Hepatocyte (in vitro differentiated cells): ENCODE data around the gene QRICH2. TPM values are rescaled to one million over a fixed set of nuclear protein-coding genes. Genes with fewer than 3 reads are reported as not detected.
"Not testable (repeated sequence)": the region's sequence is repeated elsewhere in the genome, so short reads cannot be mapped to it uniquely, and the experiment has no call there.

Experiments
- DNase-seq: peaks from one replicate; pipeline ENCODE4 v3.0.0-alpha.2; 2016; ENCODE audit warnings: low spot score
- H2AFZ ChIP-seq: fragments of 200-600 bp; sonication (generic); 2 replicates; pipeline ENCODE4 v1.6.0; 2016; ENCODE audit warnings: antibody characterized with exemption, mild to moderate bottlenecking
- H3K27ac ChIP-seq: fragments of 200-600 bp; sonication (generic); 2 replicates; pipeline ENCODE4 v1.5.1; 2016; ENCODE audit warnings: mild to moderate bottlenecking
- H3K27me3 ChIP-seq: fragments of 200-600 bp; sonication (generic); 2 replicates; pipeline ENCODE4 v1.6.1; 2016
- H3K36me3 ChIP-seq: fragments of 200-600 bp; sonication (generic); replicated peaks from 2 replicates; pipeline ENCODE4 v1.5.1; 2016; ENCODE audit warnings: low read depth; ENCODE audit not compliant: insufficient read depth
- H3K4me1 ChIP-seq: fragments of 200-600 bp; sonication (generic); 2 replicates; pipeline ENCODE4 v1.5.1; 2016; ENCODE audit warnings: mild to moderate bottlenecking, moderate library complexity; ENCODE audit not compliant: insufficient read depth
- H3K4me2 ChIP-seq: fragments of 200-600 bp; sonication (generic); 2 replicates; pipeline ENCODE4 v1.6.0; 2016
- H3K4me3 ChIP-seq: fragments of 200-600 bp; sonication (generic); 2 replicates; pipeline ENCODE4 v1.5.1; 2016; ENCODE audit warnings: mild to moderate bottlenecking
- H3K79me2 ChIP-seq: fragments of 200-600 bp; sonication (generic); 2 replicates; pipeline ENCODE4 v1.6.0; 2017; ENCODE audit warnings: mild to moderate bottlenecking
- H3K9me2 ChIP-seq: fragments of 200-600 bp; sonication (generic); replicated peaks from 2 replicates; pipeline ENCODE4 v1.6.0; 2017; ENCODE audit warnings: mild to moderate bottlenecking; ENCODE audit not compliant: insufficient read depth
- H3K9me3 ChIP-seq: fragments of 200-600 bp; sonication (generic); 2 replicates; pipeline ENCODE4 v1.5.1; 2016; ENCODE audit warnings: low read depth, mild to moderate bottlenecking
- H4K20me1 ChIP-seq: fragments of 200-600 bp; sonication (generic); 2 replicates; pipeline ENCODE4 v1.6.0; 2016; ENCODE audit warnings: mild to moderate bottlenecking; ENCODE audit not compliant: insufficient read depth, poor library complexity, severe bottlenecking
- EZH2 ChIP-seq: fragments of 200-600 bp; sonication (generic); IDR thresholded peaks from 2 replicates; pipeline ENCODE4 v1.6.1; 2016; ENCODE audit warnings: antibody characterized with exemption, mild to moderate bottlenecking, borderline replicate concordance
- EZH2phosphoT487 ChIP-seq: fragments of 200-600 bp; sonication (generic); IDR thresholded peaks from one replicate; pipeline ENCODE4 v1.6.1; 2018; ENCODE audit warnings: antibody characterized with exemption, mild to moderate bottlenecking, low read depth, moderate library complexity; ENCODE audit not compliant: unreplicated experiment, severe bottlenecking
- WGBS: methylation state at CpG from one replicate; pipeline ENCODE4 v1.1.6; 2016; ENCODE audit warnings: low lambda C conversion rate; ENCODE audit errors: missing lambda C conversion rate; 5-methylcytosine and 5-hydroxymethylcytosine counted together
- polyA plus RNA-seq: library from polyadenylated mRNA; unstranded; fragments of >200 nt; fragmentation: Nextera tagmentation; extraction: Ambion mirVana; gene quantifications from 2 replicates; pipeline ENCODE4 v1.2.1, GENCODE V29; 2016
- total RNA-seq: library from RNA; depleted of rRNA; stranded (reverse); fragments of >200 nt; gene quantifications from 2 replicates; pipeline ENCODE4 v1.2.3, GENCODE V29; 2014
- TF ChIP-seq, protein P1 (sequence below): fragments of 200-600 bp; sonication (generic); IDR thresholded peaks from 2 replicates; pipeline ENCODE4 v1.5.1; 2016; ENCODE audit warnings: antibody characterized with exemption, mild to moderate bottlenecking; ENCODE audit not compliant: poor library complexity

Gene QRICH2
- total and polyA plus RNA-seq, 2 experiments from 2014 or later: 2.3 to 2.8 TPM

DNA sequence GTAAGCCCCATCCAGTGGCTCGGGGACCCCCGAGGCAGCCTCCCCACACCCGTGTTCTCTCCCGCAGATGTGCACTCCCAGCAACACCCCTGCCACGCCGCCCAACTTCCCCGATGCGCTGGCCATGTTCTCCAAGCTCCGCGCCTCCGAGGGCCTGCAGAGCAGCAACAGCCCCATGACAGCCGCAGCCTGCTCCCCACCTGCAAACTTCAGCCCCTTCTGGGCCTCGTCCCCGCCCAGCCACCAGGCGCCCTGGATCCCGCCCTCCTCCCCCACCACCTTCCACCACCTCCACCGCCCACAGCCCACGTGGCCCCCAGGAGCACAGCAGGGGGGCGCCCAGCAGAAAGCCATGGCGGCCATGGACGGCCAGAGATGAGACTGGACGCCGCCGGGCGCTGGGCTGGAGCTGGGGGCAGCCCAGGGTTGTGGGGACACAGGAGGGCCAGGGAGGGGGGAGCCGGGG, 37.9 kb downstream of the QRICH2 start:
- H3K4me2 ChIP-seq: no peak overlapping the region
- no peaks in the 10 kb centered on the region for H4K20me1 ChIP-seq
- WGBS: 89% methylated on average over 21 of the region's 26 CpGs
- no peak overlapping the region for H3K4me3 ChIP-seq
- no peak overlapping the region for H2AFZ ChIP-seq
- DNase-seq: no peak
- peaks cover 23% of the 10 kb centered on the region for H3K4me1 ChIP-seq
- no peaks in the 10 kb centered on the region for H3K36me3 ChIP-seq
- no peaks in the 10 kb centered on the region for H3K9me2 ChIP-seq
- H3K9me3 ChIP-seq: no peaks in the 10 kb centered on the region
- H3K27ac ChIP-seq: no peak overlapping the region
- no peaks in the 10 kb centered on the region for H3K27me3 ChIP-seq
- H3K79me2 ChIP-seq: peaks cover 39% of the 10 kb centered on the region
- TF ChIP-seq EZH2 (no peak), EZH2phosphoT487 (no peak)
- TF ChIP-seq, protein P1, sequence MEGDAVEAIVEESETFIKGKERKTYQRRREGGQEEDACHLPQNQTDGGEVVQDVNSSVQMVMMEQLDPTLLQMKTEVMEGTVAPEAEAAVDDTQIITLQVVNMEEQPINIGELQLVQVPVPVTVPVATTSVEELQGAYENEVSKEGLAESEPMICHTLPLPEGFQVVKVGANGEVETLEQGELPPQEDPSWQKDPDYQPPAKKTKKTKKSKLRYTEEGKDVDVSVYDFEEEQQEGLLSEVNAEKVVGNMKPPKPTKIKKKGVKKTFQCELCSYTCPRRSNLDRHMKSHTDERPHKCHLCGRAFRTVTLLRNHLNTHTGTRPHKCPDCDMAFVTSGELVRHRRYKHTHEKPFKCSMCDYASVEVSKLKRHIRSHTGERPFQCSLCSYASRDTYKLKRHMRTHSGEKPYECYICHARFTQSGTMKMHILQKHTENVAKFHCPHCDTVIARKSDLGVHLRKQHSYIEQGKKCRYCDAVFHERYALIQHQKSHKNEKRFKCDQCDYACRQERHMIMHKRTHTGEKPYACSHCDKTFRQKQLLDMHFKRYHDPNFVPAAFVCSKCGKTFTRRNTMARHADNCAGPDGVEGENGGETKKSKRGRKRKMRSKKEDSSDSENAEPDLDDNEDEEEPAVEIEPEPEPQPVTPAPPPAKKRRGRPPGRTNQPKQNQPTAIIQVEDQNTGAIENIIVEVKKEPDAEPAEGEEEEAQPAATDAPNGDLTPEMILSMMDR: no peak

DNA sequence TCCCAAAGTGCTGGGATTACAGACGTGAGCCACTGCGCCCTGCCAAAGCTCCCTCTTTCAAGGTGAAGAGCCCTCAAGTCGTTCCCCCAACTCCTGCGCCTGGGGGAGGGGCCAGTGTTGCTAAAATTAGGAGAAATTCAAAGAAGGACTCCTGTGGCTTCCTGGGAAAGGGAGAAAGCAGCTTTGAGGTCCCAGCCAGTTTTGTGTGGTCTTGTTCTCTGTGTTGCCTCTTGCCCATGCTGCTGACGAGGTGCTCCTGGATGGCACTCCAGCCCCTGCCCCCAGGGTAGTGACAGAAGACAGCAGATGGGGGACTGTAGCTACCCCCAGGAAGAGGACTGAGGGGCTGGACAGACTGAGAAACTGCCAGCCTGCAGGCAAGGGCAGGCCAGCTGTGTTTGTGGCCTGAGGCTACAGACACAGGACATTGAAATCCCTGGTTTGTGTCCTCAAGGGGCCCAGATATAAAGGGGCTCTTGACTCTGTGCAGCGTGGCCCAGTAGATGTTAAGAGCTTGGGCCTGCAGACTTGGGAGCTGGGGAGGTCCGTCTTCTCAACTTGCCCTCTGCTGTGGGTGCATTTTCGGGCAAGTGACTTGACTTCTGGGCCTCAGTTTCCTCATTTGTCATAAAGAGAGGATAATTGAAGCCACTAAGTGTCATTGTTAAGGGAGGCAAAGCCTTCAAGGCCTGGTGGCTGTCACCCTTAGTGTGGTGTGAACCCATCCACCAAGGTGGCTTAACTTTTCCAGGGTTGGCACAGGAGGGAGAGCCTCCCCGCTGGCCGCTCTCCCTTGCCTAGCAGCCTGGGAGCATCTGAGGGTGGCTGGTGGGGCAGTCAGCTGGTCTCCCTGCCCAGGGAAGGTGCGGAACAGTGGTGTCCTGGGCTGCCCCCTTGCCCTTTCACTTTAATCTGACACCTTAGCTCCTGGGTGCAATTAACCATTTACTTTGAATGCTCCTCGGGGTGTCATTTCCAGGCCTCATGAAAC, 38.8 kb downstream of the QRICH2 start:
- TF ChIP-seq, protein P1: no peak
- TF ChIP-seq EZH2phosphoT487: no peak
- no peak for TF ChIP-seq EZH2
- Histone ChIP-seq H4K20me1 (no peaks in the 10 kb centered on the region), H3K9me2 (no peaks in the 10 kb centered on the region), H3K9me3 (no peaks in the 10 kb centered on the region), H3K36me3 (no peaks in the 10 kb centered on the region), H3K27ac (no peak overlapping the region), H2AFZ (no peak overlapping the region), H3K27me3 (no peaks in the 10 kb centered on the region), H3K4me3 (no peak overlapping the region), H3K4me2 (no peak overlapping the region), H3K79me2 (peaks cover 39% of the 10 kb centered on the region), H3K4me1 (peaks cover 25% of the 10 kb centered on the region)
- 85% methylated on average over 12 of the region's 12 CpGs for WGBS
- no peak for DNase-seq

DNA sequence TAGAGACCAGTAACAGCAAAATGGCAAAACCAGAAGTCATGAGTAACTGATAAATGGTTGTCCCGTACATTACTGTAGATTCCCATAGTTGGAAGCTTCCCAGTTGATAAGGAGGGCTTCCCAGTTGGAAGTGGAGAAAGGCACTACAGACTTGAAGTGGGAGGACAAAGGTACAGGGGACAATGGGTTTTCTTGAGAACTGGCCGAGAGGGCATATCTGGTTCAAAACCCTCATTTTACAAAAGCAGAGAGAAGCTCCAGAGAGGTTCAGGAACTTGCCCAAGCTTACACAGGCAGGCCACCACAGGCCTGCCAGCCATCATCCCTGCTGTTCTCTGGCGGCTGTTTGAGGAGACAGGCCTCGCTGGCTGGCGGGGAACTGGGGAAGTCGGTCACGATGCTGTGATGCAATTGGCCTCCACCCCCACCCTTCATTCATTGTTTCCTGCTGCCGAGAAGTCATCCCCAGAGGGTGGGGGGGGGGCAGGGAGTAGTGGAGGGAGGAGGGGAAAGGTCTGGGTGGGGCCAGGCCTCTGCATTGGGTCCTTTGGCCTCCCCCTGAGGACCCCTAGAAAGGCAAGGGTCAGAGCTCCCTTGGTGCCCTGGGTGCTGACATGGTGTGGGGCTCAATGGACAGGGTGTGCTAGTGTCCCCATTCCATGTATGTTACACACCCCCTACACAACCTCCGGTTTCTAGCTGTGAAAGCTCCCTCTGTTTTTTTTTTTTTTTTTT, 39.9 kb downstream of the QRICH2 start:
- Histone ChIP-seq H3K9me3 (no peaks in the 10 kb centered on the region), H4K20me1 (no peaks in the 10 kb centered on the region), H3K27me3 (no peaks in the 10 kb centered on the region), H3K4me2 (peak overlapping the region; percentile 53), H3K9me2 (no peaks in the 10 kb centered on the region), H3K27ac (peak overlapping the region; percentile 47), H3K4me1 (peaks cover 33% of the 10 kb centered on the region), H3K4me3 (no peak overlapping the region), H2AFZ (no peak overlapping the region), H3K36me3 (no peaks in the 10 kb centered on the region), H3K79me2 (peaks cover 39% of the 10 kb centered on the region)
- TF ChIP-seq, protein P1: no peak
- TF ChIP-seq EZH2: no peak
- TF ChIP-seq EZH2phosphoT487: no peak
- 59% methylated on average over 7 of the region's 9 CpGs for WGBS
- DNase-seq: peak; percentile 66

DNA sequence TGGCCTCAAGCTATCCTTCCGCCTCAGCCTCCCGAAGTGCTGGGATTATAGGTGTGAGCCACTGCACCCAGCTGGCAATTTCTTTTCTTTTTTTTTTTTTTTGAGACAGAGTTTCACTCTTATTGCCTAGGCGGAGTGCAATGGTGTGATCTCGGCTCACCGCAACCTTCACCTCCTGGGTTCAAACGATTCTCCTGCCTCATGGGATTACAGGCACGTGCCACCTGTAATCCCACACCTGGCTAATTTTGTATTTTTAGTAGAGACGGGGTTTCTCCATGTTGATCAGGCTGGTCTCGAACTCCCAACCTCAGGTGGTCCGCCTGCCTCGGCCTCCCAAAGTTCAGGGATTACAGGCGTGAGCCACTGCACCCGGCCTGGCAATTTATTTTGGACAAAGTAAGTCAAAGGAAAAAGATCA, 40.5 kb downstream of the QRICH2 start:
- H3K27ac ChIP-seq: peak overlapping the region; percentile 47
- peak overlapping the region; percentile 84 for H3K4me2 ChIP-seq
- H3K9me3 ChIP-seq, H3K4me3 ChIP-seq, H4K20me1 ChIP-seq, H3K27me3 ChIP-seq, H3K36me3 ChIP-seq, DNase-seq, H2AFZ ChIP-seq, H3K9me2 ChIP-seq: not testable (repeated sequence)
- WGBS: 95% methylated on average over 13 of the region's 13 CpGs
- H3K79me2 ChIP-seq: peaks cover 39% of the 10 kb centered on the region
- peaks cover 35% of the 10 kb centered on the region for H3K4me1 ChIP-seq
